HL-60/S4 treated with retinoic acid at 250 ng/mL for 4 days and 3 days (cell line): ENCODE data around the gene MARCHF2.
"Not testable (repeated sequence)": the region's sequence is repeated elsewhere in the genome, so short reads cannot be mapped to it uniquely, and the experiment has no call there.

ENCODE experiments used
- in situ Hi-C: fragments of 300-500 bp; cut with MboI; formaldehyde crosslinking; loops from 2 replicates; pipeline ENCODE4 v1.7.0; 2022; ENCODE audit warnings: low sequenced_read_pairs

Gene MARCHF2

GRCh38 chr19:8412783-8413628, at the start of gene MARCHF2:
MARCHF2 (plus strand) TSS chr19:8413305; CDS start chr19:8421841, 8,536 bp downstream.
- in situ Hi-C loops: no loop called here

- in situ Hi-C loops: no loop called here
These were observed 49.0 kb upstream of the MARCHF2 start, which contains the start of gene ANGPTL4 for GRCh38 chr19:8363803-8364771. ANGPTL4 (plus strand) TSS chr19:8364155; CDS start chr19:8364322, 167 bp downstream.

- in situ Hi-C loops: no loop called here
These were observed 47.0 kb upstream of the MARCHF2 start for GRCh38 chr19:8366121-8366581.

- in situ Hi-C loops: no loop called here
These were observed 46.2 kb upstream of the MARCHF2 start for GRCh38 chr19:8366961-8367326.

- in situ Hi-C loops: no loop called here
These were observed 45.6 kb upstream of the MARCHF2 start for GRCh38 chr19:8367327-8368001.

GRCh38 chr19:8370176-8371010, 42.7 kb upstream of the MARCHF2 start:
- in situ Hi-C loops: no loop called here

GRCh38 chr19:8371011-8371804, 41.9 kb upstream of the MARCHF2 start:
- in situ Hi-C loops: no loop called here

- in situ Hi-C loops: no loop called here
These were observed 39.0 kb upstream of the MARCHF2 start for GRCh38 chr19:8373867-8374813.

- in situ Hi-C loops: not testable (repeated sequence)
These were observed 37.3 kb upstream of the MARCHF2 start for GRCh38 chr19:8375766-8376165.

GRCh38 chr19:8376373-8376974, 36.6 kb upstream of the MARCHF2 start:
- in situ Hi-C loops: not testable (repeated sequence)

GRCh38 chr19:8377598-8377997, 35.5 kb upstream of the MARCHF2 start:
- in situ Hi-C loops: no loop called here

- in situ Hi-C loops: not testable (repeated sequence)
These were observed 33.8 kb upstream of the MARCHF2 start for GRCh38 chr19:8379156-8379891.

GRCh38 chr19:8384569-8384968, 28.5 kb upstream of the MARCHF2 start:
- in situ Hi-C loops: not testable (repeated sequence)

- in situ Hi-C loops: not testable (repeated sequence)
These were observed 28.0 kb upstream of the MARCHF2 start for GRCh38 chr19:8385103-8385502.

- in situ Hi-C loops: not testable (repeated sequence)
These were observed 27.5 kb upstream of the MARCHF2 start for GRCh38 chr19:8385566-8385965.

GRCh38 chr19:8386419-8386818, 26.7 kb upstream of the MARCHF2 start:
- in situ Hi-C loops: not testable (repeated sequence)

GRCh38 chr19:8386990-8387389, 26.1 kb upstream of the MARCHF2 start:
- in situ Hi-C loops: no loop called here
